Natural killer cell (primary cell): Measurements from ENCODE around the gene SPN. TPM values are rescaled to one million over a fixed set of nuclear protein-coding genes. Genes with fewer than 3 reads are reported as not detected.

Source experiments
- ATAC-seq, 3 donors: fragments of 150-1000 bp in 2 of 3; fragments of 200-7000 bp in 1 of 3; cut with Tn5 transposase; 1 replicate in 1 of 3; 2 replicates in 2 of 3; pipeline ENCODE4 v1.10.0; 2021; ENCODE audit warnings: mild to moderate bottlenecking in 2 of 3, moderate library complexity in 2 of 3
- DNase-seq, 2 donors: peaks; one replicate each; pipeline versions ENCODE4 v3.0.0 to v3.0.0-alpha.2; 2013 to 2021; ENCODE audit warnings: mixed read lengths in 1 of 2
- H3K27ac ChIP-seq: one replicate; pipeline ENCODE4 v1.5.1; 2013; ENCODE audit warnings: mild to moderate bottlenecking, low read length
- H3K27me3 ChIP-seq: one replicate; pipeline ENCODE4 v1.6.1; 2013; ENCODE audit warnings: low read length; ENCODE audit not compliant: control insufficient read depth, insufficient read depth
- H3K36me3 ChIP-seq: one replicate; pipeline ENCODE4 v1.6.1; 2013; ENCODE audit warnings: low read length; ENCODE audit not compliant: control insufficient read depth, insufficient read depth
- H3K4me1 ChIP-seq: one replicate; pipeline ENCODE4 v1.6.1; 2013; ENCODE audit warnings: low read length; ENCODE audit not compliant: control insufficient read depth, insufficient read depth
- H3K4me3 ChIP-seq: one replicate; pipeline ENCODE4 v1.5.1; 2013; ENCODE audit warnings: low read length
- H3K9me3 ChIP-seq: one replicate; pipeline ENCODE4 v1.6.1; 2013; ENCODE audit warnings: low read length; ENCODE audit not compliant: control insufficient read depth, insufficient read depth
- H3K27ac Mint-ChIP-seq, 2 donors: one replicate each; pipeline ENCODE4 v1.8.0; 2022; ENCODE audit warnings: mild to moderate bottlenecking in 2 of 2, mixed read lengths in 2 of 2, moderate library complexity in 1 of 2
- H3K27me3 Mint-ChIP-seq, 2 donors: one replicate each; pipeline ENCODE4 v1.8.0; 2022; ENCODE audit warnings: low read depth in 2 of 2, mixed read lengths in 2 of 2
- H3K36me3 Mint-ChIP-seq: one replicate; pipeline ENCODE4 v1.8.0; 2022; ENCODE audit warnings: mixed read lengths
- H3K4me1 Mint-ChIP-seq, 2 donors: one replicate each; pipeline ENCODE4 v1.8.0; 2022; ENCODE audit warnings: mixed read lengths in 2 of 2
- H3K4me3 Mint-ChIP-seq: one replicate; pipeline ENCODE4 v1.8.0; 2022; ENCODE audit warnings: mild to moderate bottlenecking, moderate library complexity, mixed read lengths
- H3K9me3 Mint-ChIP-seq, 2 donors: one replicate each; pipeline ENCODE4 v1.8.0; 2022; ENCODE audit warnings: mixed read lengths in 2 of 2
- WGBS: methylation state at CpG from one replicate; pipeline ENCODE4 v1.1.7; 2013; ENCODE audit warnings: missing lambda C conversion rate; ENCODE audit not compliant: insufficient coverage; 5-methylcytosine and 5-hydroxymethylcytosine counted together
- intact Hi-C: fragments of 100-400 bp; cut with micrococcal nuclease; formaldehyde crosslinking; loops from one replicate; pipeline ENCODE4 v1.14.2; 2022
- total RNA-seq, 4 donors: library from RNA; stranded (reverse); fragments of 120-200 nt in 1 of 4; gene quantifications; one replicate each; pipeline versions ENCODE4 v1.2.3 to v1.2.4, GENCODE V29; 2013 to 2022
- TF ChIP-seq, protein P1 (sequence below): fragments of 200-600 bp; IDR thresholded peaks from one replicate; pipeline ENCODE4 v1.8.0; 2022; ENCODE audit warnings: antibody characterized with exemption

The SPN gene
- total RNA-seq, 3 donors from 2014 or later (not counting 1 experiment from before 2014, with no cell fraction given) = 373 to 439 (median 435) TPM

DNA sequence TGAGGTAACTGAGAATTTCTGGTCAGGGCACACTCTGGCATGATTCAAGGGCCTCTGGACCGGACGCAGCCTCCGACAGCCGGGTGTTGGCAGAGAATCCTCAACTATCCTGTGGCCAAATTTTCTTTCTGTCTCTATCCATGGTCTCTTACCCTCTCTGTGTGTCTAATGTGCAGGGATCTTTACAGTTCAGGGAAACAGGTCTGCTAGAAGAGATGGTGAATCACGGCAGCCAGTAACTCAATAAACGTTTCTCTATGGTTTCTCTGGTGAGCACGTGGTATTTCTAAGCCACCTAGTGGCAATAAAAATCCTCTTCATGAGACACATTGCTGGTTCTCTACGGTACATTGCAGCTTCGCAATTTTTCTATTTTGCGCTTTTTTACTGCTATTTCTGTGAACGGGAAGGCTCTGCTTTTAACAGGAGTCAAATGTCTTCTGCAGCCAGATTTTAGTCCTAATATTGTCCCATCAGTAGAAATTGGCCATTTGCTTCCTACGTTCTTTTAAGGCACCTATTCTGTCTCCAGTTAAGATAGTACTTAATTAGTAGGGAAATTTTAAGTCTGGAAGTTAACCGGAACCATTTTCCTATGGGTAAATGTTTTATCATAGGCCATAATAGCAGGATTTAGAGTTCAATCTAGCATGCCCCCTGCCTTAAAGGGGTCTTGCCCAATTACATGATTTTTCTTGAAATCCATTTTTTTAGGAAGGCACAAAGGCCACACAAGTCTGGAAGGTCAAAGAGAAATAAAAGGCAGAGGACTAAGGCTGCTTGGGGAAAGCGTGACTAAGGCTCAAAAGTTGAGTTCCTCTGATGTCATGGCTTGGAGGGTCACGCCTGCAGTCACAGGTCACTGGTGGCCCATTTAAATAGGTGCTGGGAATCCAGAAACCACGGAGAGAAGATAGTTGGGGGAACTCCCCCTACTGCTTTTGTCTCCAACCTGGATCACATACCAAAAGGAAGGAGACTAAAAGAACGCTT lies 47.5 kb downstream of the SPN start:
- Mint-ChIP-seq H3K4me3 (no peak overlapping the region), H3K27ac (peak overlapping the region in 1 of 2 donors; percentile 72), H3K27me3 (no peaks in the 10 kb centered on the region), H3K36me3 (no peaks in the 10 kb centered on the region), H3K4me1 (peaks cover 9 to 12% of the 10 kb centered on the region in 2 donors), H3K9me3 (no peaks in the 10 kb centered on the region)
- intact Hi-C loops = loop anchor here (1.0 kb wide), 1 partner anchor 10 kb away; no protein-coding TSS in a partner anchor
- H3K4me3 ChIP-seq = no peak overlapping the region
- H3K27me3 ChIP-seq = no peaks in the 10 kb centered on the region
- H3K27ac ChIP-seq = no peak overlapping the region
- ATAC-seq = peak; percentile 72 to 97 (median 96)
- no peaks in the 10 kb centered on the region for H3K36me3 ChIP-seq
- WGBS = 53% methylated on average over 16 of the region's 17 CpGs
- H3K4me1 ChIP-seq = peaks cover 2% of the 10 kb centered on the region
- peak in 1 of 2 donors; percentile 85 for DNase-seq
- TF ChIP-seq, protein P1, sequence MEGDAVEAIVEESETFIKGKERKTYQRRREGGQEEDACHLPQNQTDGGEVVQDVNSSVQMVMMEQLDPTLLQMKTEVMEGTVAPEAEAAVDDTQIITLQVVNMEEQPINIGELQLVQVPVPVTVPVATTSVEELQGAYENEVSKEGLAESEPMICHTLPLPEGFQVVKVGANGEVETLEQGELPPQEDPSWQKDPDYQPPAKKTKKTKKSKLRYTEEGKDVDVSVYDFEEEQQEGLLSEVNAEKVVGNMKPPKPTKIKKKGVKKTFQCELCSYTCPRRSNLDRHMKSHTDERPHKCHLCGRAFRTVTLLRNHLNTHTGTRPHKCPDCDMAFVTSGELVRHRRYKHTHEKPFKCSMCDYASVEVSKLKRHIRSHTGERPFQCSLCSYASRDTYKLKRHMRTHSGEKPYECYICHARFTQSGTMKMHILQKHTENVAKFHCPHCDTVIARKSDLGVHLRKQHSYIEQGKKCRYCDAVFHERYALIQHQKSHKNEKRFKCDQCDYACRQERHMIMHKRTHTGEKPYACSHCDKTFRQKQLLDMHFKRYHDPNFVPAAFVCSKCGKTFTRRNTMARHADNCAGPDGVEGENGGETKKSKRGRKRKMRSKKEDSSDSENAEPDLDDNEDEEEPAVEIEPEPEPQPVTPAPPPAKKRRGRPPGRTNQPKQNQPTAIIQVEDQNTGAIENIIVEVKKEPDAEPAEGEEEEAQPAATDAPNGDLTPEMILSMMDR = peak; percentile 70
- H3K9me3 ChIP-seq = no peaks in the 10 kb centered on the region

DNA sequence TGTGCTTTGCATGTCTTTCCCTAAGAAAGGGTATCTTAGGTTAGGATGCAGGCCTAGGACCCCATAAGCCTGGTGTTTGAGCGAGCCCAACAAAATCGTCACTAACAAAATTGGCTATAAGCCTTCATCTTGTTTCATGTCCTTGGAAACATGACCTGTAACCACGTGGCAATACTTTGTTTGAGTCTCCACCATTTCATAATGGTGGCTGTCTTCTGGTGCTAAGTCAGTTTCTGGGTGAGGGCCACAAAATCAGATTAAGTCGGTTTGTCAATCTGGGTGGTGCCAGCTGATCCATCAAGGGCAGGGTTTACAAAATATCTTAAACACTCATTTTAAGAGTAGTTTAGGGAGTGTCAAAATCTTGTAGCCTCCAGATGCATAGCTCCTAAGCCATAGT lies 49.8 kb downstream of the SPN start:
- no peaks in the 10 kb centered on the region for H3K9me3 Mint-ChIP-seq
- WGBS = 95% methylated on average over 3 of the region's 4 CpGs

DNA sequence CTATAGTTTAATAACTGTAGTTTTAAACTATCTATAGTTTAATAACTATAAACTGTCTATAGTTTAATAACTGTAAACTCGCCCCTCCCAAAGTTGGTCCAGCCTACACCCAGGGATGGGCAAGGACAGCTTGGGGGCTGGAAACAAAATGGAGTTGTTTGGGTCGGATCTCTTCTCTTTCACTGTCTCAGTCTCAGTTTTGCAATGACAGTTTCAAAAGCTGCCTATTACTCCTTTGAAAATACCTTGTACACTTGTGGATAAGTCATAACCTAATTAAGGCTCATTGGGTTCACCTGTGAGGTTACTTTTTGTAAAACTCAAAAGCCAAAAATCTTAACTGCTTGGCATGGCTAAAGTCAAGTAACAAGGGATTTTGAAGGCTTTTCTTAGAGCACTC lies 51.3 kb downstream of the SPN start:
- Mint-ChIP-seq H3K4me1 (peaks cover 9 to 12% of the 10 kb centered on the region in 2 donors), H3K27ac (no peak overlapping the region), H3K36me3 (no peaks in the 10 kb centered on the region), H3K27me3 (no peaks in the 10 kb centered on the region), H3K9me3 (no peaks in the 10 kb centered on the region), H3K4me3 (no peak overlapping the region)
- no peak overlapping the region for H3K27ac ChIP-seq
- H3K4me1 ChIP-seq = peaks cover 2% of the 10 kb centered on the region
- H3K4me3 ChIP-seq = no peak overlapping the region
- WGBS = 90% methylated on average over 2 of the region's 2 CpGs
- H3K9me3 ChIP-seq = no peaks in the 10 kb centered on the region
- TF ChIP-seq, protein P1 = no peak
- no peaks in the 10 kb centered on the region for H3K36me3 ChIP-seq
- ATAC-seq (no peak), DNase-seq (no peak)
- intact Hi-C loops = no loop called here
- no peaks in the 10 kb centered on the region for H3K27me3 ChIP-seq

More for the DNA sequence above, 49.8 kb downstream of the SPN start:
- Mint-ChIP-seq H3K36me3 (no peaks in the 10 kb centered on the region), H3K4me3 (no peak overlapping the region), H3K4me1 (peaks cover 9 to 12% of the 10 kb centered on the region in 2 donors), H3K27ac (no peak overlapping the region), H3K27me3 (no peaks in the 10 kb centered on the region)
- DNase-seq (no peak), ATAC-seq (no peak)
- H3K9me3 ChIP-seq = no peaks in the 10 kb centered on the region
- no peak overlapping the region for H3K4me3 ChIP-seq
- intact Hi-C loops = no loop called here
- no peaks in the 10 kb centered on the region for H3K27me3 ChIP-seq
- H3K4me1 ChIP-seq = peaks cover 2% of the 10 kb centered on the region
- H3K36me3 ChIP-seq = no peaks in the 10 kb centered on the region
- TF ChIP-seq, protein P1 = no peak
- H3K27ac ChIP-seq = no peak overlapping the region
